Tibial nerve (tissue), 3 donors: ENCODE results near the gene TMEM207.

Experiments
- POLR2A ChIP-seq, 2 donors: fragments of 450-650 bp; IDR thresholded peaks; one replicate each; pipeline ENCODE4 v1.6.1; 2017; ENCODE audit warnings: antibody characterized with exemption in 2 of 2, mild to moderate bottlenecking in 2 of 2, moderate library complexity in 2 of 2
- TF ChIP-seq, protein P1 (sequence below), 5 experiments: fragments of 200-600 bp in 3 of 5; fragments of 450-650 bp in 2 of 5; sonication (generic) in 3 of 5; IDR thresholded peaks; one replicate each; pipeline ENCODE4 v1.5.1; 2016 to 2019; ENCODE audit warnings: antibody characterized with exemption in 5 of 5, mild to moderate bottlenecking in 3 of 5, moderate library complexity in 2 of 5

- TF ChIP-seq, protein P1, sequence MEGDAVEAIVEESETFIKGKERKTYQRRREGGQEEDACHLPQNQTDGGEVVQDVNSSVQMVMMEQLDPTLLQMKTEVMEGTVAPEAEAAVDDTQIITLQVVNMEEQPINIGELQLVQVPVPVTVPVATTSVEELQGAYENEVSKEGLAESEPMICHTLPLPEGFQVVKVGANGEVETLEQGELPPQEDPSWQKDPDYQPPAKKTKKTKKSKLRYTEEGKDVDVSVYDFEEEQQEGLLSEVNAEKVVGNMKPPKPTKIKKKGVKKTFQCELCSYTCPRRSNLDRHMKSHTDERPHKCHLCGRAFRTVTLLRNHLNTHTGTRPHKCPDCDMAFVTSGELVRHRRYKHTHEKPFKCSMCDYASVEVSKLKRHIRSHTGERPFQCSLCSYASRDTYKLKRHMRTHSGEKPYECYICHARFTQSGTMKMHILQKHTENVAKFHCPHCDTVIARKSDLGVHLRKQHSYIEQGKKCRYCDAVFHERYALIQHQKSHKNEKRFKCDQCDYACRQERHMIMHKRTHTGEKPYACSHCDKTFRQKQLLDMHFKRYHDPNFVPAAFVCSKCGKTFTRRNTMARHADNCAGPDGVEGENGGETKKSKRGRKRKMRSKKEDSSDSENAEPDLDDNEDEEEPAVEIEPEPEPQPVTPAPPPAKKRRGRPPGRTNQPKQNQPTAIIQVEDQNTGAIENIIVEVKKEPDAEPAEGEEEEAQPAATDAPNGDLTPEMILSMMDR (IDR thresholded peaks at IDR 0.05): no peak
- no peak for TF ChIP-seq POLR2A (IDR thresholded peaks at IDR 0.05)
Measured at GRCh38 chr3:190448256-190448655, 1.4 kb downstream of the TMEM207 start.
